Heart left ventricle (tissue), 13 donors: ENCODE data around the gene SRGAP1.

Experiments
- CTCF ChIP-seq, 12 donors: fragments of 200-600 bp; sonication (generic) in 4 of 12; IDR thresholded peaks; one replicate each; pipeline versions ENCODE4 v1.5.0 to v1.8.0; 2018 to 2022; ENCODE audit warnings: antibody characterized with exemption in 12 of 12, mild to moderate bottlenecking in 5 of 12
- POLR2A ChIP-seq, 2 donors: fragments of 450-650 bp; IDR thresholded peaks; one replicate each; pipeline ENCODE4 v1.6.1; 2017; ENCODE audit warnings: antibody characterized with exemption in 2 of 2, mild to moderate bottlenecking in 2 of 2, moderate library complexity in 2 of 2
- donor health status: ischemic (EF 13 %, LVEDD 7.1; RV severe dilation, severe dysfunction).
- donor health status: DM: no; HTN: yes; CAD: no.
- donor health status: DM: no; HTN: no; CAD: no.
- donor health status: ischemic (EF 25% LVEDD 6.9; RV normal size, moderate dysfunction).
- donor health status: ischemic (EF 25% LVEDD 5.7; RV mildly dilated, moderate dysfunction).
- donor health status: ischemic (EF 35%, LVEDD 5.7; RV mildly dilated, moderate dysfunction).
- donor health status: nonischemic (EF 11% LVEDD 7.7; RV severe dilation, severe dysfunction).
- donor health status: DM: yes; HTN: yes; CAD: no.
- donor health status: PGD.
- donor health status: ischemic (EF 29% LVEDD 5.4; RV normal size, mild dysfunction).
- donor health status: nonischemic (EF 23%, LVEDD 6.1; RV moderate dilation, normal function).

- TF ChIP-seq CTCF (IDR thresholded peaks at IDR 0.05) (no peak), POLR2A (IDR thresholded peaks at IDR 0.05) (no peak)
Measured at GRCh38 chr12:63917864-63918799, 73.6 kb downstream of the SRGAP1 start.
